Sciatic nerve (tissue), 2 donors: ENCODE results near the gene SLX4. TPM values are rescaled to one million over a fixed set of nuclear protein-coding genes. Genes with fewer than 3 reads are reported as not detected.
"Not testable (repeated sequence)": the region's sequence is repeated elsewhere in the genome, so short reads cannot be mapped to it uniquely, and the experiment has no call there.

Source experiments
- ATAC-seq: fragments of 200-7000 bp; cut with Tn5 transposase; one replicate; pipeline ENCODE4 v1.9.1; 2020; ENCODE audit warnings: mild to moderate bottlenecking, moderate library complexity
- DNase-seq: peaks from one replicate; pipeline ENCODE4 v3.0.0-alpha.2; 2020; ENCODE audit warnings: low spot score
- intact Hi-C: fragments of 100-400 bp; cut with DNase I; formaldehyde crosslinking; loops from one replicate; pipeline ENCODE4 v1.14.2; 2022
- total RNA-seq: library from RNA; stranded (reverse); fragmentation: NEBNext Ultra II Directional; extraction: Animal tissue kit (Norgen Biotek cat#: 25700); gene quantifications from one replicate; pipeline ENCODE4 v1.2.1, GENCODE V29; 2021
- donor health status: DM: no; HTN: no; CAD: no.
- donor health status: DM: no; HTN: no; CAD: no.

Gene SLX4
- 6.5 TPM for total RNA-seq

- ATAC-seq = peak; percentile 97
- DNase-seq = peak; percentile 93
- intact Hi-C loops = loop anchor here (10.0 kb wide), 1 partner anchor 527 kb away; no protein-coding TSS in a partner anchor
Measured at GRCh38 chr16:3611146-3611975, at the start of gene SLX4. SLX4 (minus strand) TSS chr16:3611606; CDS start chr16:3608964, 2,642 bp downstream.

GRCh38 chr16:3659251-3659650, 47.8 kb upstream of the SLX4 start:
- no peak for ATAC-seq
- intact Hi-C loops = no loop called here
- DNase-seq = no peak

GRCh38 chr16:3656491-3657468, 45.4 kb upstream of the SLX4 start:
- DNase-seq (peak; percentile 56), ATAC-seq (no peak)
- intact Hi-C loops = no loop called here

- ATAC-seq, intact Hi-C loops: not testable (repeated sequence)
- DNase-seq = peak; percentile 22
Measured at GRCh38 chr16:3656160-3656490, 44.7 kb upstream of the SLX4 start.

GRCh38 chr16:3655396-3656159, 44.2 kb upstream of the SLX4 start:
- ATAC-seq (no peak), DNase-seq (peak; percentile 42)
- intact Hi-C loops = no loop called here

- intact Hi-C loops = no loop called here
- peak; percentile 54 for DNase-seq
- ATAC-seq = no peak
Measured at GRCh38 chr16:3655030-3655395, 43.6 kb upstream of the SLX4 start.

- intact Hi-C loops = no loop called here
- peak; percentile 69 for ATAC-seq
- DNase-seq = peak; percentile 75
Measured at GRCh38 chr16:3654249-3654991, 43.0 kb upstream of the SLX4 start, which contains the start of gene DNASE1. DNASE1 (plus strand) TSS chr16:3654691; CDS start chr16:3655374, 683 bp downstream.

GRCh38 chr16:3652373-3653195, 41.2 kb upstream of the SLX4 start:
- DNase-seq = peak; percentile 52
- ATAC-seq = no peak
- intact Hi-C loops = no loop called here

GRCh38 chr16:3651461-3652372, 40.3 kb upstream of the SLX4 start:
- ATAC-seq = no peak
- peak; percentile 45 for DNase-seq
- intact Hi-C loops = no loop called here

GRCh38 chr16:3650631-3651265, 39.3 kb upstream of the SLX4 start:
- intact Hi-C loops = no loop called here
- DNase-seq = peak; percentile 34
- ATAC-seq = no peak

GRCh38 chr16:3646348-3646920, 35.0 kb upstream of the SLX4 start:
- ATAC-seq (no peak), DNase-seq (no peak)
- intact Hi-C loops = no loop called here

GRCh38 chr16:3645504-3646347, 34.3 kb upstream of the SLX4 start:
- intact Hi-C loops = no loop called here
- peak; percentile 38 for ATAC-seq

GRCh38 chr16:3645108-3645503, 33.7 kb upstream of the SLX4 start:
- DNase-seq (no peak), ATAC-seq (no peak)
- intact Hi-C loops = no loop called here

More at GRCh38 chr16:3645504-3646347, 34.3 kb upstream of the SLX4 start:
- no peak for DNase-seq

- ATAC-seq (no peak), DNase-seq (no peak)
- intact Hi-C loops = no loop called here
Measured at GRCh38 chr16:3643095-3643730, 31.8 kb upstream of the SLX4 start.
